ENCODE measurements around the gene OPTN.
A peak's percentile ranks its signal among the peaks of the same experiment; 100 is the strongest.
"Not testable (repeated sequence)": the region's sequence is repeated elsewhere in the genome, so short reads cannot be mapped to it uniquely, and the experiment has no call there.

The OPTN gene

GRCh38 chr10:13091801-13092200, 8.2 kb upstream of the OPTN start:
- DNase-seq, result no peak

- no peak for DNase-seq
These were observed 7.5 kb upstream of the OPTN start for GRCh38 chr10:13092291-13093102.

DNA sequence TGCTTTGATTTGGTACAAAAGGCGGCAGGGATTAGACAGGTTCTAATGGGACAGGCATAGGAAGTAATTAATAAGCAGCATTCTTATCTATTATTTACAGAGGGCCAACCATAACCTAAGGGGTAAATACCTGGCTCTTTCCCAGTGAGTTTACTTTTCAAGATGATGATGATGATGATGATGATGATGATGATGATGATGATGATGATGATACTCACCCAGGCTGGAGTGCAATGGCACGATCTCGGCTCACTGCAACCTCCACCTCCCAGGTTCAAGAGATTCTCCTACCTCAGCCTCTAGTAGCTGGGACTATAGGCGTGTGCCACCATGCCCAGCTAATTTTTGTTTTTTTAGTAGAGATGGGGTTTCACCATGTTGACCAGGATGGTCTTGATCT, 5.9 kb upstream of the OPTN start:
- not testable (repeated sequence) for DNase-seq

DNA sequence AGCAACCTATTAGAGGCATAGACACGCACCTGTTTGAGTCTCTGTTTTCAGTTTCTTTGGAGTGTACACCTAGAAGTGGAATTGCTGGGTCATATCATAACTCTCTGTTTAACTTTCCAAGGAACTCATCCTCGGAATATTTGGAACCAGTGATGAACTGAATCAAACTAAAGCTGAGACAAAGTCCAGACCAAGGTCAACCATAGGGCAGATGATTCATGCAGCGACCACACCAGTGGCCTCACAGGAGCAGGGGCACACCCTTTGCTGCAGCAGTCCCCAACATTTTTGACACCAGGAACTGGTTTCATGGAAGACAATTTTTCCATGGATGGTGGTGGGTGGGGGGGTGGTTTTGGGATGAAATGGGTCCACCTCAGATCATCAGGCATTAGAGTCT, 4.9 kb upstream of the OPTN start:
- DNase-seq, result no peak

DNA sequence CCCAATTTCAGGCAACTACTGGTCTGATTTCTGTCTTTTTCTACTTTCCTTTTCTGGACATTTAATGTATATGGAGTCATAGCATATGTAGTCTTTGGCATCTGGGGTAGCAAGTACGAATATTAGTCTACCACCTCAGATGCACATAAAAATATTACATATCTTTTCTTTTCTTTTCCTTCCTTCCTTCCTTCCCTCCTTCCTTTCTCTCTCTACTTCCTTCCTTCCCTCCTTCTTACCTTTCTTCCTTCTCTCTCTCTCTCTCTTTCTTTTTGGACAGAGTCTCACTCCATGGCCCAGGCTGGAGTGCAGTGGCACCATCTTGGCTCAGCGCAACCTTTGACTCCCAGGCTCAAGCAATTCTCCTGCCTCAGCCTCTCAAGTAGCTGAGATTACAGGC, 4.0 kb upstream of the OPTN start:
- no peak for DNase-seq

- peak; percentile 28 for DNase-seq
These were observed 758 bp upstream of the OPTN start for GRCh38 chr10:13099144-13099665.

GRCh38 chr10:13100349-13101294, 659 bp downstream of the OPTN start:
- DNase-seq, result peak; percentile 20

- DNase-seq, result no peak
These were observed 2.2 kb downstream of the OPTN start for GRCh38 chr10:13102002-13102794.

DNA sequence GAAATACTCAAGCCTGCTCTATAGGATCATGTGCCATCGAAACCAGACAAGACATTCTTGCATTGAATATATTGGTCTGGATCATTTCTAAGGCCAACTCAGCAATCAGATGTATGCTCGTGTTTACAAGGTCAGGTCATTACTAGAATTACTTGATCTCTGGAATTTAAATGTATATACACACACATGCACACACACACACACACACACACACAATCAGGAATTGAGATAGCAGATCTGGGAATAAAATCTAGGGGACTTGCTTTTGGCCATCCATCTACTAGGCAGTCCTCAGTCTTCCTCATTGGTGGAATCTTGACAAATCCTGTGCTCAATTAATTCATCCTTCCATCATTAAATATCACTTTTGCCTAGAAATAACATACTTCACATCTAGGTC, 3.6 kb downstream of the OPTN start:
- no peak for DNase-seq

DNA sequence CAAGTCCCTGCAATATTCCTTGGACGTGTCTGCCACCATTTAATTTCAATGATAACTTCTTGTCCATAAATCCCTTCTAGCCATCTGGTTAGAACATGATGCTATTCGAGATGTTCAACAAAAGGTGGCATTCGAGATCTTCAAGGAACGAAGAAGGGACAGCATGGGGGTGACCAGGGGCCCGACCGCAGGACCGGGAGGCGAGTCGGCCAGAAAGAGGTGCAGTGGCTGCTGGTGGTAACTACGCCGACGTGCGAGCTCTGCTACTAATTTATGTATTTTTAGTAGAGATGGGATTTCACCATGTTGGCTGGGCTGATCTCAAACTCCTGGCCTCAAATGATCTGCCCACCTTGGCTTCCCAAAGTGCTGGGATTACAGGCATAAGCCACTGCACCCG, 4.7 kb downstream of the OPTN start:
- no peak for DNase-seq

- DNase-seq, result no peak
These were observed 5.2 kb downstream of the OPTN start for GRCh38 chr10:13105184-13105583.

- no peak for DNase-seq
These were observed 6.6 kb downstream of the OPTN start for GRCh38 chr10:13106387-13107045.

GRCh38 chr10:13110908-13111307, 10.9 kb downstream of the OPTN start:
- no peak for DNase-seq

DNA sequence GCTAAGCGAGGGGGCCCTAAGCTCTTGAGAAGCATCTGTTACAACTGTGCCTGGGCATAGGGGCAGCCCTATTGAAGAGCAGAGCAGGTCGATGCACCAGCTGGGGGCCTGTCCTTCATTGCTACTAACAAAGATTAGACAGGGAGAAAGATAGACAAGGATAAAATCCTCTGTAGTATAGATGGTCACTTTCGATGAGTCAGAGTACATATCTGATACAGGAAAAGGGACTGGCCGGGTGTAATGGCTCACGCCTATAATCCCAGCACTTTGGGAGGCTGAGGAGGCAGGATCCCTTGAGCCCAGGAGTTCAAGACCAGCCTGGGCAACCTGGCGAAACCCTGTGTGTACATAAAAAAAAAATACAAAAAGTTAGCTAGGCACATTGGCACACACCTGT, 13.6 kb downstream of the OPTN start:
- no peak for DNase-seq

GRCh38 chr10:13115832-13116803, 16.2 kb downstream of the OPTN start:
- no peak for DNase-seq

- DNase-seq, result no peak
These were observed 18.1 kb downstream of the OPTN start for GRCh38 chr10:13117841-13118783.

DNA sequence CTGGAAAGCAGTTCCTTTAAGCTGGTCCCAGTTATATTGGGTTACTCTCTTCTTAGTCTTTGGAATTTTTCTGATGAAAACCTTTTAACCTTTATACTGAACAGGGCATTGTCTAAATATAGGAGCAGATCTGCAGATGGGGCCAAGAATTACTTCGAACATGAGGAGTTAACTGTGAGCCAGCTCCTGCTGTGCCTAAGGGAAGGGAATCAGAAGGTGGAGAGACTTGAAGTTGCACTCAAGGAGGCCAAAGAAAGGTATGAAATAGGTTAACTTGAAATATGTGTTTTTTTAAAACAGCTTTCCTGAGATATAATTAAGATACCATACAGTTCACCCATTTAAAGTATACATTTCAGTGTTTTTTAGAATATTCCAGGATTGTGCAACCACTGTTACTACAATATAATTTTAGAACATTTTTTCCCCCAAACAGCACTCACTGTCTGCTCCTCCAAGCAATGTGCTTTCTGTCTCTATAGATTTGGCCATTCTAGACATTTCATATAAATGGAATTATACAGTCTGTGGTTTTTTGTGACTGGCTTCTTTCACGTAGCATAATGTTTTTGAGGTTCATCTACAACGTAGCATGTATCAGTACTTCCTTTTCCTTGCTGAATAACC, 18.9 kb downstream of the OPTN start:
- no peak for DNase-seq

DNA sequence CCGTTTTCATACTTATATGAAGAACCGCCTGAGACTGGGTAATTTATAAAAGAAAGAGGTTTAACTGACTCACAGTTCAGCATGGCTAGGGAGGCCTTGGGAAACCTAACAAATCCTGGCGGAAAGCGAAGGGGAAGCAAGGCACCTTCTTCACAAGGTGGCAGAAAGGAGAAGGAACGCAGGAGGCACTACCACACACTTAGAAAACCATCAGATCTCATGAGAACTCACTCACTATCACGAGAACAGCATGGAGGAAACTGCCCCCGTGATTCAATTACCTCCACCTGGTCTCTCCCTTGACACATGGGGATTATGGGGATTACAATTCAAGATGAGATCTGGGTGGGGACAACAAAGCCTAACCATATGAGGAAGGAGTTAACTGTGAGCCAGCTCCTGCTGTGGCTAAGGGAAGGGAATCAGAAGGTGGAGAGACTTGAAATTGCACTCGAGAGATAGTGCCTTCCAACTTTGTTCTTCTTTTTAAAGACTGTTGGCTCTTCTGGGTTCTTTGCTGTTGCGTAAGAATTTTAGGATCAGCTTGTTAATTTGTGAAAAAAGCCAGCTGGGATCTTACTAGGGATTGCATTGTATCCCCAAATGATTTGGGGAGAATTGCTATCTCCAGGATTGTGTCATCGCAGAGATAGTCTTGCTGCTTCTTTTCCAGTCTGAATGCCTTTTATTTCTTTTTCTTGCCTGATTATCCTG, 21.0 kb downstream of the OPTN start:
- DNase-seq, result no peak

DNA sequence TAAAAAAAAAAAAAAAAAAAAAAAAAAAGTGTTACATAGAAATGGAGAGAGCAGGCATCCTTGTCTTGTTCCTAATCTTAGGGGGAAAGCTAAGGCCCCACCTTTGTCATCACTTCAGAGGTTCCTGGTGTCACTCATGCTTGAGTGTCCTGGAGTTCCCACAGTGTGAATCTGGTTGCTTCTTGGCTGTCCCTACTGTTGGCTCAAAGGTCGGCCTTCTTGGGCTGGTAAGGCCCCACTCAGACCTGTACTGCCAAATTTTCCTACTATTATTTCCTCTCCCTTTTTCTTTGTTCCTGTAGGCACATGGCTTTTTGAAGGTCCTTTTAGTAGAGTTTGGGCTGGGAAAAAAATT, 21.5 kb downstream of the OPTN start:
- no peak for DNase-seq

All from stimulated activated CD4-positive, alpha-beta T cell treated with anti-CD3 and anti-CD28 coated beads, Interleukin-4, amount 100 ng/mL, for 1 hour (primary cell).